GM12864 (cell line): Measurements from ENCODE around the gene PUM2.
A peak's percentile ranks its signal among the peaks of the same experiment; 100 is the strongest.

Experiments used
- DNase-seq: peaks from one replicate; pipeline ENCODE4 v3.0.0-alpha.2; 2011; ENCODE audit warnings: low read depth
- H3K4me3 ChIP-seq: 2 replicates; pipeline ENCODE4 v1.5.1; 2011; ENCODE audit warnings: mild to moderate bottlenecking, low read depth, low read length, control low read depth
- TF ChIP-seq, protein P1 (sequence below): IDR thresholded peaks from 2 replicates; pipeline ENCODE4 v1.5.1; 2011; ENCODE audit warnings: low read depth, mild to moderate bottlenecking, moderate library complexity, low read length, control low read depth, inconsistent platforms; ENCODE audit errors: missing control alignments

PUM2 gene

DNA sequence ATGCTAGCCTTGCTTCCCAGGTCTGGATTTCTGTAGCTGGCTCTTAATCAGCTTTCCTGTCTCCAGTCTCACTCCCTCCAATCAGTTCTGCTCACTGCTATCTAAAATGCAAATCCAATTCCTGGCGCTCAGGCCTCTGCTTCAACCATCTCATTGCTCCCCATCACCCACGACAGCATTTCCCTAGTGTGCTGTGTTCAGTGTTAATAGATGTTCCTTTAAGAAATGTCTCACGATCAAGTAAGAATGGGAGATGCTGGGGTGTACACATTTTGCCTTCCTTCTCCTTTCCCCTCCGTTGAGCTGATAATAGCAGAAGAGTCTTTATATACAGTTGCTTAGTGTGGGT, 1.6 kb upstream of the PUM2 start:
- TF ChIP-seq, protein P1, sequence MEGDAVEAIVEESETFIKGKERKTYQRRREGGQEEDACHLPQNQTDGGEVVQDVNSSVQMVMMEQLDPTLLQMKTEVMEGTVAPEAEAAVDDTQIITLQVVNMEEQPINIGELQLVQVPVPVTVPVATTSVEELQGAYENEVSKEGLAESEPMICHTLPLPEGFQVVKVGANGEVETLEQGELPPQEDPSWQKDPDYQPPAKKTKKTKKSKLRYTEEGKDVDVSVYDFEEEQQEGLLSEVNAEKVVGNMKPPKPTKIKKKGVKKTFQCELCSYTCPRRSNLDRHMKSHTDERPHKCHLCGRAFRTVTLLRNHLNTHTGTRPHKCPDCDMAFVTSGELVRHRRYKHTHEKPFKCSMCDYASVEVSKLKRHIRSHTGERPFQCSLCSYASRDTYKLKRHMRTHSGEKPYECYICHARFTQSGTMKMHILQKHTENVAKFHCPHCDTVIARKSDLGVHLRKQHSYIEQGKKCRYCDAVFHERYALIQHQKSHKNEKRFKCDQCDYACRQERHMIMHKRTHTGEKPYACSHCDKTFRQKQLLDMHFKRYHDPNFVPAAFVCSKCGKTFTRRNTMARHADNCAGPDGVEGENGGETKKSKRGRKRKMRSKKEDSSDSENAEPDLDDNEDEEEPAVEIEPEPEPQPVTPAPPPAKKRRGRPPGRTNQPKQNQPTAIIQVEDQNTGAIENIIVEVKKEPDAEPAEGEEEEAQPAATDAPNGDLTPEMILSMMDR, result no peak
- peak overlapping the region; percentile 73; the same call in 1 of the 2 replicates for H3K4me3 ChIP-seq
- DNase-seq, result no peak

- TF ChIP-seq, protein P1, result no peak
- peak overlapping the region; percentile 73 for H3K4me3 ChIP-seq
- no peak for DNase-seq
These were observed 1.0 kb upstream of the PUM2 start for GRCh38 chr2:20351555-20352229.

DNA sequence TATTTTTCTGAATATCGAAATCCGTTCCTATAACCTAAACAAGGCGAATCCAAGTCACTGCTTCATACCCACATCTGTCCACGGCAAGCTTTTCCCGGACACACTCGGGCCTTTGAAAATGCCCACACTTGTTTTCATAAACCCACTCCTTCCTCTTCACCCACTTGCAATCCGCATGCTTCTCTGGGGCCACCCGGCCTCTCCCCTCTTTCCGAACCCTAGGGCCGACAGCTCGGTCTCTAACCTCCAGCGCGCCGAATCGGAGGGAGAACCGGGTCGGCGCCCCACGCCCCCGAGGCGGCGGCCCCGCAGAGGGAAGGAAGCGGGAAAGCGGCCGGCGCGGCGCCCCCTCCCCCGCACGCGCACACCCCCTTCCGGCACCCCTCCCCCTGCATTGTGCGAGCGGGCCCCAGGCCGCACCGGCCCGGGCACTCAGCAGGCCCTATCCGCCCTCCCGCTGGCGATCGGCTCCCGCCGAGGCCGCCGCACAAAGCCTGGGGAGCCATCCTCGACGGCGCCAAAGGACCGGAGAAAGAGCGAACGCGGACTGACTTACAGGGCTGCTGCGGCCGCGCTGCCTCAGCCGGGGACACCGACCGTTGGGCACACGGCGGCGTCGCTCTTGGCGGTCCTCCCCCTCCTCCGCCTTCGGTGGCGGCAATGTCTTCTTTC, 467 bp downstream of the PUM2 start:
- TF ChIP-seq, protein P1, result no peak
- peak overlapping the region; percentile 97 for H3K4me3 ChIP-seq
- no peak for DNase-seq

- DNase-seq, result no peak
These were observed 1.1 kb downstream of the PUM2 start for GRCh38 chr2:20349513-20349921.

GRCh38 chr2:20348542-20348941, 2.1 kb downstream of the PUM2 start:
- peak overlapping the region; percentile 97 for H3K4me3 ChIP-seq
- no peak for DNase-seq
- TF ChIP-seq, protein P1, result no peak

More at GRCh38 chr2:20349513-20349921, 1.1 kb downstream of the PUM2 start:
- H3K4me3 ChIP-seq, result peak overlapping the region; percentile 97
- TF ChIP-seq, protein P1, result no peak

DNA sequence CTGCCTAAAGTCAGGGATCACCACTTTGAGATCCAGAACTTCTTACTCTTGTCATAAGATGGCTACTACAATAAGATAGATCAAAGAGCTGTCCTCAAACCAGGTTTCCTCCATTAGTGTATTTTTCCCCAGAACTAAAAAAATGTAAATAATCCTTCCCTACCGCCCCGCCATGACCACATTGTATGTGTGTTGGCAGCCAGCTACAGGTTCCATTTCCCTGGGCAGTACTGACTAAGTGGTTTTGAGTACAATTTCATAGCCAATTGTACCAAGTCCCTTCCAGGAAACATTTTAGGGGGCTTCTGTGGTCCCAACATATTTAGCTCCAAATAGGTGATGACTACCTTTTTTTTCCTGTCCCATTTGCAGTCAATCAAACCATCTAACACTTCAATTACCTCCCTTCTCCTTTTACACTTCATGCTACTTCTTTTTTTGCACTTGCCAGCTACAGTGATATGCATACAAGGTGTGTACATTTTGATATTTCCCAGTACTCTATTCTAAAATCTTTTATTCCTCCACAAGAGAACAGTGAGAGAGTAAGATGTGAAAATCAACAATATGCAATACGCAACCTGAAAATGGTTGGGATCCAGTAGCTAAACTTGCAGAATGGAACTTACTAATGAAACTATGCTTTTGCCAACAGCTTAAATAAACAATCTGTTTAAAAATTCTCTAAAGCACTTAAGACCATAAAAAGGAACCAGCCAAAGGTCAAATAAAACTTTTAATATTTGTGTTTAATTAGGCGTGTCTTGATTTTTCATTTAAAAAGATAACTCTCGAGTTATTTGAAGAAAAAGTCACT, 3.9 kb downstream of the PUM2 start:
- H3K4me3 ChIP-seq, result no peak overlapping the region
- TF ChIP-seq, protein P1, result no peak
- DNase-seq, result no peak
